ENCODE data around the gene OGA. TPM values are rescaled to one million over a fixed set of nuclear protein-coding genes. Genes with fewer than 3 reads are reported as not detected.
A peak's percentile ranks its signal among the peaks of the same experiment; 100 is the strongest.

The OGA gene
- total and polyA plus RNA-seq, 9 of the 15 experiments (the other 6 are each of a cell fraction or from before 2014, with no cell fraction given): 13.5 to 73.5 (median 59.5) TPM

- TF ChIP-seq SMAD3 (CRISPR knock-in tag; conservative IDR thresholded peaks at IDR 0.05): no peak
- TF ChIP-seq ZC3H4 (CRISPR knock-in tag; IDR thresholded peaks at IDR 0.05; ENCODE audit: borderline replicate concordance): no peak
- no peak for TF ChIP-seq IFI16 (CRISPR knock-in tag; IDR thresholded peaks at IDR 0.05)
- no peak for TF ChIP-seq SAP30 (IDR thresholded peaks at IDR 0.05; ENCODE audit: borderline replicate concordance, insufficient read depth, low read depth, low read length, poor library complexity, severe bottlenecking)
- TF ChIP-seq ATF6 (CRISPR knock-in tag; IDR thresholded peaks at IDR 0.05): no peak
- TF ChIP-seq GABPB1 (CRISPR knock-in tag; IDR thresholded peaks at IDR 0.05): no peak; the same call in 1 of the 2 replicates
- no peak for TF ChIP-seq CREB3 (tag; conservative IDR thresholded peaks at IDR 0.05; ENCODE audit: low read depth)
- no peak for TF ChIP-seq ZNF23 (CRISPR knock-in tag; IDR thresholded peaks at IDR 0.05)
- TF ChIP-seq CBX8 (IDR thresholded peaks at IDR 0.05; ENCODE audit: borderline replicate concordance, extremely low read depth, low read depth, low read length, poor library complexity, severe bottlenecking): no peak
- no peak for TF ChIP-seq ZNF143 (CRISPR knock-in tag; IDR thresholded peaks at IDR 0.05)
- TF ChIP-seq NRF1 (conservative IDR thresholded peaks at IDR 0.05 in 1 of 2, IDR thresholded peaks at IDR 0.05 in 1 of 2): peak; percentile 97
- no peak for TF ChIP-seq PHB2 (IDR thresholded peaks at IDR 0.05; ENCODE audit: low read depth)
- no peak for TF ChIP-seq GTF2A2 (tag; IDR thresholded peaks at IDR 0.05)
- no peak for TF ChIP-seq SMARCB1 (IDR thresholded peaks at IDR 0.05; ENCODE audit: insufficient read length, low read depth)
- no peak for TF ChIP-seq PPARD (CRISPR knock-in tag; IDR thresholded peaks at IDR 0.05)
- no peak for TF ChIP-seq ZNF174 (CRISPR knock-in tag; IDR thresholded peaks at IDR 0.05)
- TF ChIP-seq BHLHE40 (IDR thresholded peaks at IDR 0.05; ENCODE audit: low read length): peak; percentile 94
- no peak for TF ChIP-seq YBX1 (IDR thresholded peaks at IDR 0.05)
- no peak for TF ChIP-seq ZNF175 (CRISPR knock-in tag; IDR thresholded peaks at IDR 0.05; ENCODE audit: low read depth)
- peak; percentile 98 for TF ChIP-seq TCF7L2 (IDR thresholded peaks at IDR 0.05; ENCODE audit: low read depth, low read length)
- TF ChIP-seq HNRNPLL (IDR thresholded peaks at IDR 0.05; ENCODE audit: low read depth, low read length, poor library complexity, severe bottlenecking): no peak
- TF ChIP-seq NFIC (IDR thresholded peaks at IDR 0.05): peak; percentile 47
- no peak for TF ChIP-seq GATAD2B (IDR thresholded peaks at IDR 0.05; ENCODE audit: borderline replicate concordance)
- TF ChIP-seq TCF15 (CRISPR knock-in tag; IDR thresholded peaks at IDR 0.05): no peak
- TF ChIP-seq PTTG1 (tag; IDR thresholded peaks at IDR 0.05; ENCODE audit: low read depth): no peak
- TF ChIP-seq HNRNPK (IDR thresholded peaks at IDR 0.05; ENCODE audit: low read depth, low read length, poor library complexity, severe bottlenecking): no peak
- TF ChIP-seq SLC30A9 (CRISPR knock-in tag; IDR thresholded peaks at IDR 0.05): no peak
Observed at GRCh38 chr10:101818119-101818871, at the start of gene OGA (continued).

All from K562 (cell line).